Lower leg skin (tissue), 3 donors: ENCODE measurements around the gene GPR137.

Source experiments
- POLR2A ChIP-seq, 2 donors: fragments of 450-650 bp; IDR thresholded peaks; one replicate each; pipeline ENCODE4 v1.6.1; 2016 to 2017; ENCODE audit warnings: antibody characterized with exemption in 2 of 2, mild to moderate bottlenecking in 1 of 2, moderate library complexity in 1 of 2
- TF ChIP-seq, protein P1 (sequence below), 3 donors: fragments of 450-650 bp; IDR thresholded peaks; one replicate each; pipeline ENCODE4 v1.5.1; 2016; ENCODE audit warnings: antibody characterized with exemption in 3 of 3, mild to moderate bottlenecking in 3 of 3, moderate library complexity in 2 of 3

DNA sequence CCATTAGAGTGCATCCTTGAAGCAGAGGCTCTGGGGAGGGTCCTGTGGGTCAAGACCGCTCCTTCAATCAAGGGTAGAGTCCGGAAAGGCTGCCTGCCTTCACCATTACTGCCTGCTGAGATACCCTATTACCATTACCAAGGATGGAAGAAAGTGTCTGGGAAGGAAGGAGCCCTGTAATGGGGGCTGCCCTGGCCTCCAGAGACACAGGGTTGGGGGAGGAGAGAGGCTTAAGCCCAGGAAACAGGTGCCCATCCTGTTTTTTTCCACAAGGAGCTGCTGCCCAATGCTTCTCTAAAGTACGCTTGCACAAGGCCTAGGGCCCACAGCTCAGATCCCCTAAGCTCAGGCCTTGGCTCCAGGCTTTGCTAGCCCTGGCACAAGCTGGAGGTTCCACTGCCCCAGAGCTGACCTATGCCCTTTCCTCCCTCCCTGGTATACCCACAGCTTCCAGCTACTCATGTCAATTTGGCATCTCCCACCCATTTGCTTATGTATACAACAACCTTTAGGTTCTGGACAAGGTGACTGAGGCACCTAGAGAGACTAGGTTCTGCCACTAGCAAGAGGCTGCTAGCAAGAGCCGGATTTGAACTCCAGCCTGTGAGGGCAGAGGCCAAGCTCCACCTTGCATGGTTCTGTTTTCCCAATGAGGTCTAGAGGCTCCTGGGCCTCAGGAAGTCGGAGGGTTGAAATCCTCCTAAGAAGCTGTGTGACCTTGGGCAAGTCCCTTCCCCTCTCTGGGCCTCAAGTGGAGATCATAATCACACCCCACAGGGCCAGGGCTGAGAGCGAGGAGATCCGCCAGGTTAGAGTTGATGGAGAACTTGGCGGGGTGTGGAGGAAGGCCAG is 35.9 kb upstream of the GPR137 start:
- no peak for TF ChIP-seq POLR2A (IDR thresholded peaks at IDR 0.05)
- TF ChIP-seq, protein P1, sequence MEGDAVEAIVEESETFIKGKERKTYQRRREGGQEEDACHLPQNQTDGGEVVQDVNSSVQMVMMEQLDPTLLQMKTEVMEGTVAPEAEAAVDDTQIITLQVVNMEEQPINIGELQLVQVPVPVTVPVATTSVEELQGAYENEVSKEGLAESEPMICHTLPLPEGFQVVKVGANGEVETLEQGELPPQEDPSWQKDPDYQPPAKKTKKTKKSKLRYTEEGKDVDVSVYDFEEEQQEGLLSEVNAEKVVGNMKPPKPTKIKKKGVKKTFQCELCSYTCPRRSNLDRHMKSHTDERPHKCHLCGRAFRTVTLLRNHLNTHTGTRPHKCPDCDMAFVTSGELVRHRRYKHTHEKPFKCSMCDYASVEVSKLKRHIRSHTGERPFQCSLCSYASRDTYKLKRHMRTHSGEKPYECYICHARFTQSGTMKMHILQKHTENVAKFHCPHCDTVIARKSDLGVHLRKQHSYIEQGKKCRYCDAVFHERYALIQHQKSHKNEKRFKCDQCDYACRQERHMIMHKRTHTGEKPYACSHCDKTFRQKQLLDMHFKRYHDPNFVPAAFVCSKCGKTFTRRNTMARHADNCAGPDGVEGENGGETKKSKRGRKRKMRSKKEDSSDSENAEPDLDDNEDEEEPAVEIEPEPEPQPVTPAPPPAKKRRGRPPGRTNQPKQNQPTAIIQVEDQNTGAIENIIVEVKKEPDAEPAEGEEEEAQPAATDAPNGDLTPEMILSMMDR (IDR thresholded peaks at IDR 0.05): no peak
